HG03025 (cell line): ENCODE results near the gene KCND3.
"Not testable (repeated sequence)": the region's sequence is repeated elsewhere in the genome, so short reads cannot be mapped to it uniquely, and the experiment has no call there.

Experiments used
- ATAC-seq: cut with Tn5 transposase; IDR thresholded peaks from one replicate; pipeline ENCODE4 v1.9.1; 2021; ENCODE audit warnings: mild to moderate bottlenecking, moderate library complexity; ENCODE audit not compliant: unreplicated experiment, low FRiP score

Gene KCND3

DNA sequence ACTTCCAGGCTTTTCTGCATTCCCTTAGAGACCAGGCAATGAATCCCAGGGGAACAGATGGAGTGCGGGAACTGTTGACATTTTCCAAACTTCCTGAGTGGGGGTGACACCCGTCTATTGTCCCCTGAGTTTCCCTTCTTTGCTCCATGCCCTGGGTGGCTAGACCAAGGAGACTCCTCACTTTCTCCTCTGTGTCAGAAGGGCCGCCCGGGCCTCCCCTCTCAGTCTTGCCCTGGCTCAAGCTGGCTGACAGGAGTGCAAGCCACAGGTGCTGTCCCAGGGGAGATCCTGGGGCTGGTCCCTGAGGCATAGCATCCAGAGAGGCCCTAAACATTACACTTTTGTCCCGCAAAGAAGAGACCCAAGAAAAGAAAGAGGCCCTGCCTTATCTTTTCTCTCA, 170.9 kb downstream of the KCND3 start:
- ATAC-seq, result no peak

DNA sequence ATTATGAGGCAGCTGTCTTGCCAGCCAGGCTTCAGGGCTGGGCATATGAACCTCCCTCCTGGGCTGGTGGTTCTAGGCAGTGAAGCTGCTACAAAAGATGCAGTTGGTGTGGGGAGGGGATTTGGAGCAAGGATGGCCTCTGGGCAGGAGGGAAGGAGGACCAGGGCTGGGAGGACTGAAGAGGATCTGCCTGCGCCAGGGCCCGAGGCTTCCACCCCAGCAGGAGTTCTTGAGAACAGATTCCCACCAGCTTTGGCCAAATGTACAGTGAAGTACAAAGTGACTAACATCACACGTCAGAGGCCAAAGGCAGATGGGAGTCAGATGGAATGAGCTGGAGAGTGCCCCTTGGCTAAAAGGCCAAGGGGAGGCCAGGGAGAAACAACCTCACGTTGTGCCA, 171.4 kb downstream of the KCND3 start:
- ATAC-seq, result no peak

DNA sequence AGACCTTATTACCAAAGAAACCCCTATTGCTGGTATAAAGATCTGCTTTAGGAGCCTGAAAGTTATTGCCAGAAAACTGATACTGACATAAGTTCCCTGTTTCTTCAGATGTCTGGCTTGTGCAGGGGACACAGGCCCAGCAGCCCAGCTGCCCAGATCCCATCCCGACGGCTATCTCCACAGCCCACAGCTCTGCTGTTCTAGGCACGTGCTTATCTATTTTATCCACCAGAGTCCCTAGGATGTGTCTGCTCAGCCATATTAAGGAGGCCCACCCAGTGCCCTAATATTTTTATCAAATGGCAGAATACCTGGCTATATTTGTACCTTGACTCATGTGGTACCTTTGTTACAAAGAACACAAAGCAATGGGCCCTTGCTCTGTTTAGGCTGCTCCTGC, 174.8 kb downstream of the KCND3 start:
- ATAC-seq, result no peak

DNA sequence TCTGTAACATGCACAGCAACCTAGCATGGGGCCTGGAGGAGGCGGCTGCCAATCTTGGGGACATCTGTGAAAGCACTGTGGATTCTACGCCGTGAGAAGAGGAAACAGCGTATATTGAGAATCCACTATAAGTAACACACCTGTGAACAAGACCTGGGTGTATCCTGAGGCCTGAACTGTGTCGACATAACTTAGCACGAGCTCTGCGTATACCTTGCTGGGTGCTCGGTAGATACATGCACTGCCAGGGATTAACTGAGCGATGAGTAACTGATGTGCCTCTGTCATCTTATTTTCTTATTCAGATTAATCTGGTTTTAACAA, 175.2 kb downstream of the KCND3 start:
- ATAC-seq, result no peak

DNA sequence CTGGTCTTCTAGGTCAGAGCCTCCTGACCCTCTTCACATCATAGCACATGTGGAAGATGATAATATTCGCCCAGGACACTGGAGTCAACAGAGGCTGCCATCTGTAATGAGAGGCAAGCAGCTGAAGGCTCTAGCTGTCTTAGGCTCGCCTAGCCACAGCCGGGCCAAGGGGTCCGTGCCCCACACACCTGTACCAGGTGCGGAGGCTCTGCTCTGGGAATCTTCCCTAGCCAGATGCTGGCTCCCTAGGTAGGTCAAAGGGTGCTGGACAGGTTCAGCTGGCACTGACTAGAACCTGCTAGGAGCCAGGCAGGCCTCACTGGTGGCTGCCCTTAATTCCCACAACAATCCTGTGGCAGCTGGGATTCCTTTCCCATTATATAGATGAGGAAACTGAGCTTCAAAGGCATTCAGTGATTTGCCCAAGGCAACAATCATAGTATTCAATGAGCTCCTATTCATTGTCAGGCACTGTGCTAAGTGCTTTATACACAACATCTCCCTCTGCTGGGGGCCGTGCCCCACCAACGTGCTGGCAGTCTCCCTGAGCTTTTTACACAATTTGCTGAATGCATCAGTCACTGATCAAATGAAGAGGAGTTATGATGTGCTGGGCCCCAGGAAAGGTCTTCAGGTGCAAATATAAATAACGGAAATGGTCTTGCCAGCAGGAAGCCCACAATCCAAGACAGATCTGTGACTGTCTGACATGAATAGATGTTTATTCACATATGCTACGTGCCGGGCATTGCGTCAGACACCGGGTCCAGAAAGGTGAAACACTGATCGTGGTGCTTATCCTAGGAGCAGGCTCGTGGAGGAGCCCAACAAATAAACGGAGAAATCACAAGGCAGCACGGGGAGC, 175.8 kb downstream of the KCND3 start:
- no peak for ATAC-seq

DNA sequence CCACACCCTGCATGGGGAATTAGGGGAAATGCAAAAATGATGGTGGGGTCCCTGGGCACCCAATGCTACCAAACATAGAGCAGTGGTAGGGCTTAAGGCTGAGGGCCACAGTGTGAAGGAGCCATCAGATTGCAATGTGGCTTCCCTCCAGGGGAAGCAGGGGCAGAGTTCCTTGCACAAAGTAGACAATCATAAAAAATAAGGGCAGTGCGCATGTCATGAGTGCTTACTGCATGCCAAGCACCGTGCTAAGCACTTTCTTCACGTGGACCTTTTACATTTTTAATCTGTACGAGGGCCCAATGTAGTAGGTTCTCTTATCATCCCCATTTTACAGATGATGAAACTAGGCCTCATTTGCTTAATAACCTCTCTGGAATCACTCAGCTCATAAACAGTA, 177.2 kb downstream of the KCND3 start:
- no peak for ATAC-seq

DNA sequence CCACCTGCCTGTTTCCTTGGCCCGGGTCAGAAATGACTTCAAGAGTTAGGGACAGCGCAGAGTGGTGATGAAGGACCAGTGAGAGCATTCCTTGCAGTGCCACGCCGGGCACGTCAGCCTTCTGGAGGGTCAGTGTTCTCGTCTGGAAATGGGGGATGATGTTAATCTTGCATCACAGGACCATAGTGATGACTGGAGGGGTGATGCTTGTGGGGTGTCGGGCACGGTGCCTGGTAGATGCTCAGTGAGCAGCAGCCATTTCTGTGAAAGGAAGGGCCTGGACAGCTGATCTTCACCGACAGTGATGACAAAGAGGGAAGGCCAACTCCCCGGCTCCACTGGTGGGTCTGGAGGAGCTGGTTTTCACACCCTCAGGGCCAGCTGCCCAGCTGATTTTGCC, 177.6 kb downstream of the KCND3 start:
- no peak for ATAC-seq

DNA sequence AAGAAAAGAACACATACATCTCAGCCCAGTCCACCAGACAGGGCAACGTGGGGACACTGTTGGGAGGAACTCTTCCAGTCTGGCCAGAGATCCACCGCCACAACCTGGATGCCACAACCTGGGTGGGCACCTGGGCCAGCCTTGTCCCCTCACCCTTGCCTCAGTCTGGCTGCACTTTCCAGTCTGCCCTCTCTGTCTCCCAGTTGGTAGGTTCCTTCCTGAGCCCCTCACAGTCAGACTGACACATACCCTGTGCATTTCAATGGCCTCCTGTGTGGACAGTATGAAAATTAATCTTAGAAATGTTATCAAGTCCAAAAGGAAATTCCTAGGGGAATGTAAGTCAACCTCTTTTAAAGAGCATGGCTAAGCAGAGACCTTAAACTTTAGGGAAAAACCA, 184.2 kb downstream of the KCND3 start:
- ATAC-seq, result no peak

DNA sequence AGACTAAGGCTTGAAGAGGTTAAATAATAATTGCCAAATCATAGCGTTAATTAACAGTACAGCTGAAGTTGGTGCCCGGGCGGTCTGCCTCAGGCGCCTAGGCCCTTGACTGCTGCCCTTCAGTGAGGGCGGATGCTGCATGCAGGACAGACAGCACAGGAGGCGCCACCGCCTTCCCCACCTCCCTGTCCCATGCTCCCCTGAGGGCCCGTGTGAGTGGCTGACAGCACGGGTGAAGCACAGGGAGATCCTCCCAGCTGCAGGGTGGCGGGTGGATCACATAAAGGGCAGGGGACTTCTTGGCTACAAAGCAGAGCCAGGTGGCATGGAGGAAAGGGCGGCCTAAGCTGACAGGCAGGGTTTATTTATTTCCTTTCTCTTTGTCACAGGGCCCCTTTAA, 184.7 kb downstream of the KCND3 start:
- ATAC-seq, result no peak

DNA sequence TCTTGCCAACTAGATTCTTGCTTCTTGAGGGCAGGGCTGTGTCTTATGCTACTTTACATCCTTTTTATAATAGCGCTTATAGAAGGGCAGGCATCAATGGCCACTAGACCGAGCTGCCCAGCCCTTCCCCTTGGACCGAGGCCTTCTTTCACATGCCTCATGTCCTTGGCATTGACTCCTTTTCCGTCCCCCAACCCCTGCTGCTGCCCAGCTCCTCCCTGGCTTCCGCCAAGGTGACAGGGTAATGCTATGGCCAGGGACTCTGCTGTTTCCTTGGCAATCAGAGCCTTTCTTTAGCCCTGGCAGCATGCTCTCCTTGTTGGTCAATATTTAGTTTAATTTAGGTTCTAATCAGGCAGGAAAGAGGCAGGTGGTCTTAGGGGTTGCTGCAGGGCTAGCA, 185.5 kb downstream of the KCND3 start:
- no peak for ATAC-seq

DNA sequence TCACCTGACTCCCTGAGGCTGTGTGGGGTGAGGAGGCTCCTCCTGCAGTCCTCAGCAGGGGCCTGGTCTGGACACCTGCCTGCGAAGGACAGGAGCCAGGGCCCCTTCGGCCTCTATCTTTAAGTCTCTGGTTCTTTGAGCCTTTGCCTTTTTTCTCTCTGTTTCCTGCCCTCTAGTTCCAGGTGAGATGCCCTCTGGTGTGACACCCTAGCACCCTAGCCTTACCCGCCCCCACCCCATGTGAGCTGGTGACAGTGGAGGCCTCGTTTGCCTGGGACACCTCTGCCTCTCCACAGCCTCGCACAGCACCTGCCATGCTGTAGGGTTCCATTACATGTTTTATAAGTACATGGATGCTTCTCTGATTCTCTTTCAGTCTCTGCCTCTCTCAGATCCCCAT, 186.5 kb downstream of the KCND3 start:
- no peak for ATAC-seq

DNA sequence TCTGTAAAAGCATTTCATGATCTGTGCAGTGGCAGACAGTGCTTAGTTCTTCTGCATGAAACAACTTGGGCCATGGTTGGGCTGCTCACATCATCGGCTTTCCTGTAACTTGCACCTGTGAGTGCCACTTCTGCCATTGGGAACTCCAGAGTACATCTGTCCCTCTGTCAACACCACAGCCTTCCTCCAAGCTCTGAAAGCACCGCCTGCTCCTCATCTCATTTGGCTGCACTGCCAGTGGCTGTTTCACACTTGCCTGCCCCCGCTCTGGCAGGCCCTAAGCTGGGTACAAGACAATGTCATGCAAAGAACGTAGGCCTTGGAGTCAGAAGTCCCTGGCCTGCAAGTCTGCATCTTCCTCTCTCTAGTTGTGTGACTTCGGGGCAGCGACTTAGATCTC, 187.4 kb downstream of the KCND3 start:
- no peak for ATAC-seq

DNA sequence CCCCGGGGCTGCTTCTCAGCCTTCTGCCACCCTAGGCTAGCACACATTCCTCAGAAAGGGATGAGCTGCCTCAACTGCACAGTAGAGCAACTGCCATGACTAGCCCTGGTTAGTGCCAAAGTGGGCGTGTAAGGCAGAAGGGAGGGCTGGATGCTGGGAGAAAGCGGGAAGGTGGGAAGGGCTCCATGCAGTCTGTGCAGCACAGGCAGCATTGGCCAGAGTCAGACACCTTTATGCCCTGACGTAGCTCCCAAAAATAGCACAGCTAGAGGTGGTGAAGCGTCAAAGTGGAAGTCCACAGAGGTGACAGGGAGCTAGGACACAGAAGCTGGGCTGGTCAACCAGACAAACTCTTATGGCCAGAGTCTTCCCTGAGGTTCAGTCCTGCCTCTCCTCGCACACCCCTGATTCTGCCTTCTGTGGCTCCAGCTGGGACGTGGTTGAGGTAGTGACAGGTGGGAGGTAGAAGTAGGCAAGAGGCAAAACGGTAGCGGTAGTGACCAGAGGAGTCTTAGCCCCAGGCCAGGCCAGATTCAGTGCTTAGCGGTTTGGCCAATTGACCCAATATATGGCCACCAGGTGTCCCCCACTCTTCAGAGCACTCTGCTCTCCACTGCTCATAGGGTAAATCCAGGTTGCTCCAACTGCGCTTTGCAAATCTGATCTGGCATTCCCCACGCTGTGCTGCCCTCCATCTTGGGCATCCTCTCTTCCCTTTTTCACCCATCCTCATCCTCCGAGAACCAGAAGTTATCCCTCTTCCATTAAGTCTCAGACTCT, 188.2 kb downstream of the KCND3 start:
- ATAC-seq, result no peak

DNA sequence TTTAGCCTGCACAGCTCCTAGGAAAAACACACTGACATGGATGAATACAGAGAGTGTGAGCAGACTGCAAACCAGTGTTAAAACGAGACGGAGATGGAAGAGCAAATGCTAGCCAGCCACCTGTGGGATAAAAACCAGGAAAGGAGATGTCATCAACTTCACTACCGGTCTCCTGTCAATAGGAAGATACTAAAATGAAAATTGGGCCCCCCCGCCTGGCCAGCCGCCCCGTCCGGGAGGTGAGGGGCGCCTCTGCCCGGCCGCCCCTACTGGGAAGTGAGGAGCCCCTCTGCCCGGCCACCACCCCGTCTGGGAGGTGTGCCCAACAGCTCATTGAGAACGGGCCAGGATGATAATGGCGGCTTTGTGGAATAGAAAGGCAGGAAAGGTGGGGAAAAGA, 189.7 kb downstream of the KCND3 start:
- ATAC-seq, result not testable (repeated sequence)

DNA sequence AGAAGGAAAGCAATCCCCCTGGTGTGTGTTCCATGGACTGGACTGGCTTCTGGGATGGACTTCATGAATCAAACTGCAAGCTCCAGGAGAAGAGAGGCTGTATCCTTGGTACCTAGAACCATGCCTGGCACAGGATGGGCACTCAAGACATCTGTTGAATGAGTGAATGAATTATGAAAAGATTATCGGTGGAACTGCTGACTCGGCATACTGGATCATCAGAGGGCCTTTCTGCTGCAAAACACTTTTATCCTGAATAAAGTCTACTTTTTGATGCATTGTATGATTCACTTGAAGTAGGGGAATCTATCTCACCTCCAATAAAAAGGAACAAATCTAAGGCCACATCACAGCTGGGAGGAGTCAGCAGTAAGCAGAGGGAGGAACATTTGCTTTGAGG, 190.9 kb downstream of the KCND3 start:
- no peak for ATAC-seq

DNA sequence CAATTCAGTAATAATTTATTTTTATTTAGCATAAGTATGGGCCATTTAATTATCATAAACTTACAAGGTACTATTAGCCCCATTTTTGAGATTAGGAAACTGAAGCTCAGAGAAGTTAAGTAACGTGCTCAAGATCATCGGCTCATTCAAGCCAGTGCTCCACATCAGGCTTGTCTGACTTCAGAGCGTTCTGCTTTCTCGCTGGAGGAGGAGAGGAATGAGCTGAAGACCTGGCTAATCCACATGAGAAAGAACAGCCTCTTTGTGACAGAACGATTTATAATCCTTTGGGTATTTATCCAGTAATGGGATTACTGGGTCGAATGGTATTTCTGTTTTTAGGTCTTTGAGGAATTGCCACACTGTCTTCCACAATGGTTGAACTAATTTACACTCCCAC, 194.1 kb downstream of the KCND3 start:
- no peak for ATAC-seq

DNA sequence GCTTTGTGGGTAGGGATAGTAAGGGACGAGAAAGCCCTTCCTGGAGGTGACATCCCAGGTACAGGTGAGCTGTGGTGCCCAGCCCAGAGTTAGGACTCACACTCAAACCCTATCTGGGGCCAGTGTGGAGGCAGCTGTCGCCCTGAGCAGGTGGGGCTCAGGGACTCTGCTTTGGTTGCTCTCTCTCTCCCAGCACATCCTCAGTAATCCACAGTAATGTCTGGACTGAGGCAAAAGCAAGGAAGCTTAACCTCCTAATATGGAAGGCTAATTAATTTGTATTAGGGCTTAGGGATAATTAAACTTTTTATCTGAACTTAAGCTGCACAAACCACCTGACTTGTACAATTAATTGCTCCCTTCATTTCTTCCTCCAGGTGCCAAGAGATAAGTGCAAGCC, 195.5 kb downstream of the KCND3 start:
- no peak for ATAC-seq

DNA sequence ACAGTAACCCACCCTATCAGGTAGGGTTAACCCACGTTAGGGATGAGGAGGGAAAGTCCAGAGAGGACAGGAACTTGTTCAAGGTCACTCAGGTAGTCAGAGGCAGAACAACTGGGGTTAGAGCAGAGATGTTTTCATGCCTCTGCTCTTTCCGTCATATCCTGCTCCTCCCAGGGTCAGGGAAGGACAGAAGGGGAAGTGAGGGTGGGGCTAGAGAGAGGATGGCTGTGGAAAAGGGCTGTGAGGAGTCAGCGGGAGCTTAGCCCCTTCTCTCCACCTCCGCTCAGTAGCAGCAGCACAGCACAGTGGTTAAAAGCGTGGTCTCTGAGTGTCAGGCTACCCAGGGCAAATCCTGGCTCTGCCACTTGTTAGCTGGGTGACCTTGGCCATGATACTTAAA, 197.2 kb downstream of the KCND3 start:
- ATAC-seq, result no peak

DNA sequence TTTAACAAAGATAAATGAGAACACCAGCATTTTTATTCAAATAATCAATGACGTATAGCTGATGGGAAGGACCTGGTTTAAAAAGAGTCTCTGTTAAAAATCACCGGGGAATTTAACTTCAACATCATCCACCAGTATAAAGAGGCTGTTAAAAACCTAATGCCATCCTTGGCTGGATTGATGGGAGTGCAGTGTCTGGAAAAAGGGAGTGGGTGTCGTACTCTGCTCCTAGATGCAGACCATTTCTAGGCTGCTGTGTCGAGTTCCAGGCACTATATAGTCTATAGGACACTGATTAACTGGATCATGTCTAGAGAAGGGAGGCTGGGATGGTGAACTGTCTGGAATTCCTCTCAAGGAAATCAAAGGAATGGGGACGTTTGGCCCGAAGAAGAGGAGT, 197.7 kb downstream of the KCND3 start:
- ATAC-seq, result no peak

DNA sequence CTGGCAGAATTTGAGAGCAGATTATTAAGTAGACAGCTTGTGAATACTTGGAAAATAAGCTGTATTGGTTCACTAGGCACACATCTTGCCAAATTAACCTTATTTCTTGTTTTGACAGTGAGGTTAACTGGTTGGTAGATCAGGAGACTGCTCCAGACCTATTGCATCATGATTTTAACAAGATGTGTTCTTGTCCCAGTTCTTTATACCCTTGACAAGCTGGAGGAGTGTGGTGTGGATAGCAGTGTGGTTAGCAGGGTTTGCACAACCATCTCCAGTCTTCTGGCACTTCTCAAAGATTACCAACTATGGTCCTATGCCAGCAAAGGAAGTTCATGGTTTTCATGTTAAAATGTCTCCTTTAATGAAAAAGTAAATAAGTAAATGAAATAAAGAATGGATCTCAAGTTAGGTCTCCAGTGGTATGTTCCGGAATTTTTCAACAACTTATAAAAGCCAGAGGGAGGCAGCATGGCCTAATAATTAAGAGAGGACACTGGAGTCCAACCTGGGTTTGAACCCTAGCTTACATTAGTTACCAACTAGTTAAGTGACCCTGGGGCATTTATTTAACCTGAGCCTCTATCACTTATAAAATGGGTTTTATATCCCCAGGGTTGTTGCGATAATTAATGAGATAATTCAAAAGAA, 199.7 kb downstream of the KCND3 start:
- ATAC-seq, result no peak

DNA sequence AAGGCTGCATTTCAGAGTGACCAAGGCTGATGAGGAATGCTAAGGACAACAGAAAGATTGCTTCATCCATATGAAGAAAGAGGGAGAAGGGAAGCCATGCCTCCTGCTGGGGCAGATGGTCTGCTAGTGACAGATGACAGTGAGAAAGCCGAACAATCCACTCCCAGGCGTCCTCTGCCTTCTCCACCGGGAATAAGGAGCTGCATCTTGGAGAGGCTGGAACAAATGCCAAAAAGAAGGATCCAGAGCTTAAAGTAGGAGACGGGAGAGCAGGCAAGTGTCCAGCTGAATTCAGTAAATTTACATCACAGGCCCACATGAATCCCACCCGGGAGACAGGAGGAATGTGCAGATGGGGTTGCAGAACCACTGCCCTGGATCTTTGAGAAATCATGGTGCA, 200.3 kb downstream of the KCND3 start:
- ATAC-seq, result no peak
